CD8-positive, alpha-beta memory T cell (primary cell): ENCODE data around the gene MGAT3. TPM values are rescaled to one million over a fixed set of nuclear protein-coding genes. Genes with fewer than 3 reads are reported as not detected.
"Not testable (repeated sequence)": the region's sequence is repeated elsewhere in the genome, so short reads cannot be mapped to it uniquely, and the experiment has no call there.

Experiments
- CTCF ChIA-PET: fragments of 350-600 bp; sonication (Branson Sonifier 250); formaldehyde crosslinking; loops from one replicate; lab custom pipeline; 2021; ENCODE audit warnings: antibody characterized with exemption; lab: Charles Lee
- POLR2A ChIA-PET: fragments of 350-600 bp; sonication (Branson Sonifier 250); formaldehyde crosslinking; loops from one replicate; lab custom pipeline; 2021; ENCODE audit warnings: antibody characterized with exemption; lab: Charles Lee
- DNase-seq, 5 donors: peaks; one replicate each; pipeline versions ENCODE4 v3.0.0 to v3.0.0-alpha.2; 2020 to 2022; ENCODE audit warnings: mixed read lengths in 1 of 5
- H3K27ac ChIP-seq: one replicate; pipeline ENCODE4 v1.7.0; 2013; ENCODE audit warnings: low read depth, mild to moderate bottlenecking, low read length, moderate library complexity
- H3K27me3 ChIP-seq: 2 replicates; pipeline ENCODE4 v1.7.0; 2013; ENCODE audit warnings: low read length, mild to moderate bottlenecking; ENCODE audit not compliant: insufficient read depth, poor library complexity, severe bottlenecking
- H3K36me3 ChIP-seq: 2 replicates; pipeline ENCODE4 v1.7.0; 2013; ENCODE audit warnings: mild to moderate bottlenecking, low read length, moderate library complexity; ENCODE audit not compliant: insufficient read depth
- H3K4me1 ChIP-seq: 2 replicates; pipeline ENCODE4 v1.7.0; 2013; ENCODE audit warnings: mild to moderate bottlenecking, low read length, moderate library complexity; ENCODE audit not compliant: insufficient read depth
- H3K4me3 ChIP-seq: 2 replicates; pipeline ENCODE4 v1.7.0; 2013; ENCODE audit warnings: mild to moderate bottlenecking, low read length
- H3K9me3 ChIP-seq: 2 replicates; pipeline ENCODE4 v1.7.0; 2013; ENCODE audit warnings: mild to moderate bottlenecking, low read length
- H3K27ac Mint-ChIP-seq, 8 donors: one replicate each; pipeline ENCODE4 v1.8.0; 2020 to 2021; ENCODE audit warnings: mixed read lengths in 8 of 8, mild to moderate bottlenecking in 6 of 8, inconsistent platforms in 3 of 8, moderate library complexity in 3 of 8
- H3K27me3 Mint-ChIP-seq, 2 donors: one replicate each; pipeline ENCODE4 v1.8.0; 2020 to 2021; ENCODE audit warnings: mixed read lengths in 2 of 2, mild to moderate bottlenecking in 1 of 2, moderate library complexity in 1 of 2
- H3K36me3 Mint-ChIP-seq, 3 donors: one replicate each; pipeline ENCODE4 v1.8.0; 2020 to 2021; ENCODE audit warnings: mixed read lengths in 3 of 3, inconsistent platforms in 1 of 3, mild to moderate bottlenecking in 1 of 3
- H3K4me1 Mint-ChIP-seq, 3 donors: one replicate each; pipeline ENCODE4 v1.8.0; 2020 to 2021; ENCODE audit warnings: mixed read lengths in 3 of 3, inconsistent platforms in 1 of 3, mild to moderate bottlenecking in 1 of 3
- H3K4me3 Mint-ChIP-seq, 7 donors: one replicate each; pipeline ENCODE4 v1.8.0; 2020 to 2021; ENCODE audit warnings: mixed read lengths in 7 of 7, mild to moderate bottlenecking in 6 of 7, moderate library complexity in 4 of 7, inconsistent platforms in 2 of 7
- H3K9me3 Mint-ChIP-seq, 5 donors: one replicate each; pipeline ENCODE4 v1.8.0; 2020 to 2022; ENCODE audit warnings: mixed read lengths in 5 of 5, mild to moderate bottlenecking in 3 of 5, moderate library complexity in 2 of 5, inconsistent platforms in 1 of 5
- polyA plus RNA-seq: library from polyadenylated mRNA; unstranded; fragments of 300-500 nt; fragmentation: Illumina TruSeq; gene quantifications from one replicate; pipeline ENCODE4 v1.2.3, GENCODE V29; 2021
- total RNA-seq, 2 experiments: library from RNA; stranded (reverse); gene quantifications; one replicate each; pipeline ENCODE4 v1.2.3, GENCODE V29; 2021

Gene MGAT3
- total and polyA plus RNA-seq, 3 experiments from 2014 or later: 0.03 to 0.37 (median 0.27) TPM

GRCh38 chr22:39517470-39517869 is 60.7 kb downstream of the MGAT3 start:
- Mint-ChIP-seq H3K27me3 (peaks cover 0 to 14% of the 10 kb centered on the region in 2 donors), H3K27ac (peak overlapping the region in 1 of 8 donors; percentile 95), H3K4me3 (peak overlapping the region in 1 of 7 donors; percentile 64), H3K9me3 (peaks cover 0 to 4% (median 3%) of the 10 kb centered on the region in 5 donors), H3K36me3 (peaks cover 5 to 70% (median 18%) of the 10 kb centered on the region in 3 donors), H3K4me1 (peaks cover 33 to 39% (median 37%) of the 10 kb centered on the region in 3 donors)
- CTCF ChIA-PET: interaction anchor here (1.1 to 7.1 kb wide), 7 partner anchors 11 to 174 kb away, joined by 3 to 51 read pairs (median 8); partner anchors contain the start of genes MIEF1 and TAB1
- H3K36me3 ChIP-seq: peaks cover 47% of the 10 kb centered on the region
- POLR2A ChIA-PET: interaction anchor here (0.8 to 1.7 kb wide), 5 partner anchors 14 to 1339 kb away, joined by 3 to 6 read pairs (median 3); partner anchors contain the start of genes MIEF1, ST13 and XPNPEP3
- no peaks in the 10 kb centered on the region for H3K27me3 ChIP-seq
- DNase-seq: no peak
- no peaks in the 10 kb centered on the region for H3K9me3 ChIP-seq
- H3K4me3 ChIP-seq: no peak overlapping the region
- peaks cover 22% of the 10 kb centered on the region for H3K4me1 ChIP-seq
- H3K27ac ChIP-seq: no peak overlapping the region

GRCh38 chr22:39518144-39518786 is 61.5 kb downstream of the MGAT3 start:
- Histone ChIP-seq H3K36me3 (peaks cover 50% of the 10 kb centered on the region), H3K27ac (peak overlapping the region; percentile 80)

GRCh38 chr22:39518996-39519680 is 62.3 kb downstream of the MGAT3 start:
- CTCF ChIA-PET: interaction anchor here (0.7 to 3.1 kb wide), 10 partner anchors 9 to 525 kb away, joined by 3 to 31 read pairs (median 4); partner anchors contain the start of genes RPL3, RPS19BP1 and TAB1

More at GRCh38 chr22:39518144-39518786, 61.5 kb downstream of the MGAT3 start:
- CTCF ChIA-PET: interaction anchor here (1.2 to 7.1 kb wide), 4 partner anchors 10 to 28 kb away, joined by 3 to 51 read pairs (median 15); partner anchors contain the start of gene MIEF1
- Mint-ChIP-seq H3K27ac (peak overlapping the region in 5 of 8 donors; percentile 10 to 100 (median 95)), H3K36me3 (peaks cover 5 to 71% (median 22%) of the 10 kb centered on the region in 3 donors), H3K4me1 (peaks cover 41 to 46% (median 45%) of the 10 kb centered on the region in 3 donors), H3K27me3 (peaks cover 0 to 14% of the 10 kb centered on the region in 2 donors), H3K9me3 (peaks cover 0 to 4% (median 3%) of the 10 kb centered on the region in 5 donors), H3K4me3 (peak overlapping the region; percentile 89 to 99 (median 96))
- no peak for DNase-seq
- no peak overlapping the region for H3K4me3 ChIP-seq
- H3K4me1 ChIP-seq: peaks cover 30% of the 10 kb centered on the region
- H3K27me3 ChIP-seq: no peaks in the 10 kb centered on the region
- H3K9me3 ChIP-seq: no peaks in the 10 kb centered on the region
- POLR2A ChIA-PET: interaction anchor here (0.9 kb wide), 1 partner anchor 16 kb away, joined by 3 read pairs; the partner anchor contains the start of gene MIEF1

GRCh38 chr22:39519681-39520225 is 62.9 kb downstream of the MGAT3 start:
- peak overlapping the region; percentile 89 to 99 (median 96) for H3K4me3 Mint-ChIP-seq
- DNase-seq: peak in 3 of 5 donors; percentile 94 to 96 (median 94)
- H3K27ac Mint-ChIP-seq: peak overlapping the region; percentile 95 to 100 (median 98)
- peaks cover 0 to 14% of the 10 kb centered on the region in 2 donors for H3K27me3 Mint-ChIP-seq
- ChIA-PET CTCF (interaction anchor here (0.7 to 3.1 kb wide), 12 partner anchors 9 to 524 kb away, joined by 3 to 31 read pairs (median 4); partner anchors contain the start of genes RPL3, RPS19BP1 and TAB1), POLR2A (interaction anchor here (0.5 to 2.0 kb wide), 19 partner anchors 8 to 770 kb away, joined by 3 to 33 read pairs (median 4); partner anchors contain the start of genes MIEF1, RPL3, RPS19BP1 and TAB1)
- Histone ChIP-seq H3K4me3 (peak overlapping the region; percentile 90), H3K27me3 (no peaks in the 10 kb centered on the region), H3K27ac (peak overlapping the region; percentile 80), H3K9me3 (no peaks in the 10 kb centered on the region), H3K36me3 (peaks cover 45% of the 10 kb centered on the region), H3K4me1 (peaks cover 39% of the 10 kb centered on the region)
- H3K9me3 Mint-ChIP-seq: peaks cover 0 to 4% (median 3%) of the 10 kb centered on the region in 5 donors
- H3K4me1 Mint-ChIP-seq: peaks cover 43 to 51% (median 50%) of the 10 kb centered on the region in 3 donors
- peaks cover 5 to 68% (median 17%) of the 10 kb centered on the region in 3 donors for H3K36me3 Mint-ChIP-seq

More at GRCh38 chr22:39518996-39519680, 62.3 kb downstream of the MGAT3 start:
- Mint-ChIP-seq H3K27me3 (peaks cover 0 to 14% of the 10 kb centered on the region in 2 donors), H3K9me3 (peaks cover 0 to 4% (median 3%) of the 10 kb centered on the region in 5 donors), H3K4me3 (peak overlapping the region; percentile 89 to 99 (median 96)), H3K4me1 (peaks cover 44 to 51% (median 50%) of the 10 kb centered on the region in 3 donors), H3K27ac (peak overlapping the region in 7 of 8 donors; percentile 87 to 100 (median 97)), H3K36me3 (peaks cover 5 to 68% (median 22%) of the 10 kb centered on the region in 3 donors)
- POLR2A ChIA-PET: interaction anchor here (0.7 to 2.0 kb wide), 15 partner anchors 7 to 525 kb away, joined by 3 to 33 read pairs (median 4); partner anchors contain the start of genes MIEF1, RPL3, RPS19BP1 and TAB1
- Histone ChIP-seq H3K4me3 (peak overlapping the region; percentile 90), H3K36me3 (peaks cover 46% of the 10 kb centered on the region), H3K9me3 (no peaks in the 10 kb centered on the region), H3K27ac (peak overlapping the region; percentile 80), H3K4me1 (peaks cover 34% of the 10 kb centered on the region), H3K27me3 (no peaks in the 10 kb centered on the region)
- no peak for DNase-seq

GRCh38 chr22:39520226-39521105 is 63.7 kb downstream of the MGAT3 start, which contains the start of gene ATF4:
Gene ATF4, plus strand, starts transcription at chr22:39520562. Its CDS starts 884 bp downstream, at chr22:39521446.
- POLR2A ChIA-PET: interaction anchor here (0.5 to 2.2 kb wide), 23 partner anchors 9 to 1268 kb away, joined by 3 to 33 read pairs (median 4); partner anchors contain the start of genes MIEF1, RPL3, RPS19BP1 and TAB1
- peak within 1 kb of the TSS; percentile 95 to 100 (median 98) for H3K27ac Mint-ChIP-seq
- peaks cover 39% of the 10 kb centered on the region for H3K4me1 ChIP-seq
- H3K9me3 ChIP-seq: no peaks in the 10 kb centered on the region
- peak within 1 kb of the TSS; percentile 80 for H3K27ac ChIP-seq
- H3K27me3 Mint-ChIP-seq: peaks cover 0 to 14% of the 10 kb centered on the region in 2 donors
- H3K9me3 Mint-ChIP-seq: peaks cover 0 to 4% (median 3%) of the 10 kb centered on the region in 5 donors
- DNase-seq: peak; percentile 58 to 99 (median 86)
- peak within 1 kb of the TSS; percentile 90 for H3K4me3 ChIP-seq
- H3K4me3 Mint-ChIP-seq: peak within 1 kb of the TSS; percentile 89 to 99 (median 96)
- H3K36me3 ChIP-seq: peaks cover 38% of the 10 kb centered on the region
- H3K36me3 Mint-ChIP-seq: peaks cover 5 to 68% (median 17%) of the 10 kb centered on the region in 3 donors
- peaks cover 48 to 58% (median 53%) of the 10 kb centered on the region in 3 donors for H3K4me1 Mint-ChIP-seq
- CTCF ChIA-PET: interaction anchor here (0.7 to 3.1 kb wide), 12 partner anchors 8 to 524 kb away, joined by 3 to 31 read pairs (median 4); partner anchors contain the start of genes RPL3, RPS19BP1 and TAB1
- no peaks in the 10 kb centered on the region for H3K27me3 ChIP-seq

GRCh38 chr22:39521106-39521885 is 64.5 kb downstream of the MGAT3 start:
- Histone ChIP-seq H3K4me1 (peaks cover 40% of the 10 kb centered on the region), H3K27ac (peak overlapping the region; percentile 80), H3K36me3 (peaks cover 31% of the 10 kb centered on the region), H3K4me3 (peak overlapping the region; percentile 90)
- CTCF ChIA-PET: interaction anchor here (1.6 to 3.1 kb wide), 2 partner anchors 7 to 14 kb away, joined by 5 to 31 read pairs; no protein-coding TSS in a partner anchor
- POLR2A ChIA-PET: interaction anchor here (0.6 to 2.2 kb wide), 6 partner anchors 8 to 523 kb away, joined by 3 to 33 read pairs (median 8); partner anchors contain the start of genes RPL3 and TAB1
- H3K9me3 Mint-ChIP-seq, H3K27me3 ChIP-seq, DNase-seq, H3K9me3 ChIP-seq: not testable (repeated sequence)
- Mint-ChIP-seq H3K27me3 (peaks cover 0 to 14% of the 10 kb centered on the region in 2 donors), H3K27ac (peak overlapping the region; percentile 95 to 100 (median 98)), H3K4me1 (peaks cover 53 to 67% (median 54%) of the 10 kb centered on the region in 3 donors), H3K4me3 (peak overlapping the region; percentile 89 to 99 (median 96)), H3K36me3 (peaks cover 5 to 64% (median 15%) of the 10 kb centered on the region in 3 donors)
